ENCODE measurements around the gene SNAP25.

The SNAP25 gene

GRCh38 chr20:10190456-10190855 is 28.2 kb upstream of the SNAP25 start:
- no peak for TF ChIP-seq CTCF (IDR thresholded peaks at IDR 0.05; ENCODE audit: low read depth, low read length)
- no peak overlapping the region for H3K4me3 ChIP-seq (ENCODE audit: low read depth, low read length)

GRCh38 chr20:10192171-10192570 is 26.5 kb upstream of the SNAP25 start:
- TF ChIP-seq CTCF (IDR thresholded peaks at IDR 0.05; ENCODE audit: low read depth, low read length): no peak
- H3K4me3 ChIP-seq (ENCODE audit: low read depth, low read length): no peak overlapping the region

DNA sequence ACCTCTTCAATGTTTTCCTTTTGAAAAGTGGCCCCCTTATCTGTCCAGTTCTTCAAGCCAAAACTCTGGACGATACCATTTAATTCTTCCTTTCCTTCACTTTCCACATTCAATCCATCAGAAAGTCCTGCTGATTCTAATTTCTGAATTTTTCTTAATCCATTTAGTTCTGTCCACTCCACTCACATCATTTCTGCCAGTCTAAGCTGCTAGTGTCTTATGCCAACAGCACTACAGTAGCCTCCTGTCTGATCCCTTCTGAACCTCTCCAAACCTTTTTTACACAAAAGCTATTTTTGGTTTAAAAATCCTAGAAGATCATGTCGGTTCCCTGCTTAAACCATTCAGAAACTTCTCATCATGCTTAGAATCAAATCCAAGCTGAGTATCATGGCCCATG is 24.5 kb upstream of the SNAP25 start:
- TF ChIP-seq CTCF (IDR thresholded peaks at IDR 0.05; ENCODE audit: low read depth, low read length): no peak

GRCh38 chr20:10200330-10200729 is 18.3 kb upstream of the SNAP25 start:
- H3K4me3 ChIP-seq (ENCODE audit: low read depth, low read length): no peak overlapping the region
- no peak for TF ChIP-seq CTCF (IDR thresholded peaks at IDR 0.05; ENCODE audit: low read depth, low read length)

More for the DNA sequence above, 24.5 kb upstream of the SNAP25 start:
- H3K4me3 ChIP-seq (ENCODE audit: low read depth, low read length): no peak overlapping the region

DNA sequence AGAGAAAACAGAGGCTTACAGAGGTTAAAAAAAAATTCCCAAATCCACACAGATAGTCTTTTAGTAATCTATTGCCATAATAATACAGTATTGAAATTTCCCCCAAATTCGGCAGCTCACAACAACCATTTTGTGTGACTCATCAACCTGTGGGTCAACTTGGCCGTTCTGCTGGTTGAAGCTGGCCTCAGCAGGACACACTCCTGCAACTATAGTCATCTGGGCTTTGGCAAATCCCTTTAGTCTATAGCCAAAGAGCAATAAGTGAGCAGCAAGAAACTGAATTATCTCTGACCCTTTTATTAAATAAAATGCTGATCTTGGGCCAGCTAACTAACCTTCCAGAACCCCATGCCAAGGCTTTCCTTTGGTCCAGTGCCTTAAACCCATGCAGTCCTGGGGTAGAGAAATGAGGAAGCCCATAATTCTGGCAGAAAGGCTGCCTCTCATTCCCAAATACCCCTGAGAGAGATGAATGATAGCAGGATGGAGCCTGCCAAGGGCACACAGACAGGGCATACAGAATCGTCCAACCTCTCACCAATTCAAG is 17.2 kb upstream of the SNAP25 start:
- TF ChIP-seq CTCF (IDR thresholded peaks at IDR 0.05; ENCODE audit: low read depth, low read length): no peak
- H3K4me3 ChIP-seq (ENCODE audit: low read depth, low read length): no peak overlapping the region

- no peak for TF ChIP-seq CTCF (IDR thresholded peaks at IDR 0.05; ENCODE audit: low read depth, low read length)
- H3K4me3 ChIP-seq (ENCODE audit: low read depth, low read length): no peak overlapping the region
These were observed 9.5 kb upstream of the SNAP25 start for GRCh38 chr20:10209091-10209490.

GRCh38 chr20:10213526-10213925 is 5.1 kb upstream of the SNAP25 start:
- no peak overlapping the region for H3K4me3 ChIP-seq (ENCODE audit: low read depth, low read length)
- TF ChIP-seq CTCF (IDR thresholded peaks at IDR 0.05; ENCODE audit: low read depth, low read length): no peak

Measured in WI38 (cell line).